ENCODE results near the gene LRRC32. TPM values are rescaled to one million over a fixed set of nuclear protein-coding genes. Genes with fewer than 3 reads are reported as not detected.

LRRC32 gene
- total and polyA plus RNA-seq, 9 of the 15 experiments (the other 6 are each of a cell fraction or from before 2014, with no cell fraction given): 0.10 to 0.50 (median 0.19) TPM; not detected in 5

- no peak for TF ChIP-seq MLX (CRISPR knock-in tag; conservative IDR thresholded peaks at IDR 0.05)
- TF ChIP-seq MCM2 (IDR thresholded peaks at IDR 0.05; ENCODE audit: low read depth): no peak
- peak; percentile 19; the same call in 1 of the 2 replicates for TF ChIP-seq PHF8 (IDR thresholded peaks at IDR 0.05; ENCODE audit: borderline replicate concordance, low read length)
- TF ChIP-seq, protein P1, sequence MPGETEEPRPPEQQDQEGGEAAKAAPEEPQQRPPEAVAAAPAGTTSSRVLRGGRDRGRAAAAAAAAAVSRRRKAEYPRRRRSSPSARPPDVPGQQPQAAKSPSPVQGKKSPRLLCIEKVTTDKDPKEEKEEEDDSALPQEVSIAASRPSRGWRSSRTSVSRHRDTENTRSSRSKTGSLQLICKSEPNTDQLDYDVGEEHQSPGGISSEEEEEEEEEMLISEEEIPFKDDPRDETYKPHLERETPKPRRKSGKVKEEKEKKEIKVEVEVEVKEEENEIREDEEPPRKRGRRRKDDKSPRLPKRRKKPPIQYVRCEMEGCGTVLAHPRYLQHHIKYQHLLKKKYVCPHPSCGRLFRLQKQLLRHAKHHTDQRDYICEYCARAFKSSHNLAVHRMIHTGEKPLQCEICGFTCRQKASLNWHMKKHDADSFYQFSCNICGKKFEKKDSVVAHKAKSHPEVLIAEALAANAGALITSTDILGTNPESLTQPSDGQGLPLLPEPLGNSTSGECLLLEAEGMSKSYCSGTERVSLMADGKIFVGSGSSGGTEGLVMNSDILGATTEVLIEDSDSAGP (CRISPR knock-in tag; IDR thresholded peaks at IDR 0.05): no peak
- no peak for TF ChIP-seq ZBTB1 (CRISPR knock-in tag; IDR thresholded peaks at IDR 0.05; ENCODE audit: borderline replicate concordance, low read depth)
- no peak for TF ChIP-seq STAT5B (CRISPR knock-in tag; IDR thresholded peaks at IDR 0.05)
- no peak for TF ChIP-seq NR2F6 (CRISPR knock-in tag; IDR thresholded peaks at IDR 0.05)
- no peak for TF ChIP-seq ZSCAN32 (CRISPR knock-in tag; IDR thresholded peaks at IDR 0.05)
- TF ChIP-seq FOXK2 (conservative IDR thresholded peaks at IDR 0.05 in 1 of 2, IDR thresholded peaks at IDR 0.05 in 1 of 2; ENCODE audit: low read depth in 2 of 2): no peak
- no peak for TF ChIP-seq MCM5 (IDR thresholded peaks at IDR 0.05; ENCODE audit: low read depth)
- no peak for TF ChIP-seq SRSF9 (IDR thresholded peaks at IDR 0.05; ENCODE audit: borderline replicate concordance, low read depth, low read length)
- TF ChIP-seq RBBP5 (IDR thresholded peaks at IDR 0.05; ENCODE audit: borderline replicate concordance, insufficient read depth, low read length, poor library complexity, severe bottlenecking): no peak
- TF ChIP-seq NEUROD1 (IDR thresholded peaks at IDR 0.05; ENCODE audit: borderline replicate concordance, low read depth, low read length, partially characterized antibody): peak; percentile 18
- no peak for TF ChIP-seq SREBF2 (CRISPR knock-in tag; IDR thresholded peaks at IDR 0.05)
- no peak for TF ChIP-seq ZNF778 (CRISPR knock-in tag; IDR thresholded peaks at IDR 0.05)
- TF ChIP-seq HOXB6 (CRISPR knock-in tag; IDR thresholded peaks at IDR 0.05; ENCODE audit: borderline replicate concordance): no peak
- no peak for TF ChIP-seq ZNF316 (IDR thresholded peaks at IDR 0.05)
- no peak for TF ChIP-seq ZNF354B (CRISPR knock-in tag; IDR thresholded peaks at IDR 0.05)
- TF ChIP-seq SNAPC5 (CRISPR knock-in tag; IDR thresholded peaks at IDR 0.05): no peak
- TF ChIP-seq CTCF (IDR thresholded peaks at IDR 0.05 in 2 of 3, conservative IDR thresholded peaks at IDR 0.05 in 1 of 3; ENCODE audit: insufficient read depth in 2 of 3, low read depth in 1 of 3, low read length in 3 of 3): no peak
- no peak for TF ChIP-seq TGIF2 (CRISPR knock-in tag; IDR thresholded peaks at IDR 0.05)
- TF ChIP-seq SFPQ (IDR thresholded peaks at IDR 0.05; ENCODE audit: low read depth, low read length): no peak
Measured at GRCh38 chr11:76670485-76671236, at the start of gene LRRC32 (continued).
